GM12864 (cell line): Measurements from ENCODE around the gene FAM107B.

Source experiments
- DNase-seq: peaks from one replicate; pipeline ENCODE4 v3.0.0-alpha.2; 2011; ENCODE audit warnings: low read depth
- H3K4me3 ChIP-seq: 2 replicates; pipeline ENCODE4 v1.5.1; 2011; ENCODE audit warnings: mild to moderate bottlenecking, low read depth, low read length, control low read depth
- CTCF ChIP-seq: IDR thresholded peaks from 2 replicates; pipeline ENCODE4 v1.5.1; 2011; ENCODE audit warnings: low read depth, mild to moderate bottlenecking, moderate library complexity, low read length, control low read depth, inconsistent platforms; ENCODE audit errors: missing control alignments

The FAM107B gene

GRCh38 chr10:14608381-14609001 lies 166.2 kb downstream of the FAM107B start:
- no peak for TF ChIP-seq CTCF
- no peak for DNase-seq
- H3K4me3 ChIP-seq, result no peak overlapping the region

GRCh38 chr10:14606633-14607032 lies 168.1 kb downstream of the FAM107B start:
- no peak overlapping the region for H3K4me3 ChIP-seq
- TF ChIP-seq CTCF, result no peak
- DNase-seq, result no peak

- DNase-seq, result peak; percentile 75
- peak overlapping the region; percentile 68; the same call in 1 of the 2 replicates for H3K4me3 ChIP-seq
- no peak for TF ChIP-seq CTCF
Observed at GRCh38 chr10:14605231-14605925, 169.3 kb downstream of the FAM107B start.

DNA sequence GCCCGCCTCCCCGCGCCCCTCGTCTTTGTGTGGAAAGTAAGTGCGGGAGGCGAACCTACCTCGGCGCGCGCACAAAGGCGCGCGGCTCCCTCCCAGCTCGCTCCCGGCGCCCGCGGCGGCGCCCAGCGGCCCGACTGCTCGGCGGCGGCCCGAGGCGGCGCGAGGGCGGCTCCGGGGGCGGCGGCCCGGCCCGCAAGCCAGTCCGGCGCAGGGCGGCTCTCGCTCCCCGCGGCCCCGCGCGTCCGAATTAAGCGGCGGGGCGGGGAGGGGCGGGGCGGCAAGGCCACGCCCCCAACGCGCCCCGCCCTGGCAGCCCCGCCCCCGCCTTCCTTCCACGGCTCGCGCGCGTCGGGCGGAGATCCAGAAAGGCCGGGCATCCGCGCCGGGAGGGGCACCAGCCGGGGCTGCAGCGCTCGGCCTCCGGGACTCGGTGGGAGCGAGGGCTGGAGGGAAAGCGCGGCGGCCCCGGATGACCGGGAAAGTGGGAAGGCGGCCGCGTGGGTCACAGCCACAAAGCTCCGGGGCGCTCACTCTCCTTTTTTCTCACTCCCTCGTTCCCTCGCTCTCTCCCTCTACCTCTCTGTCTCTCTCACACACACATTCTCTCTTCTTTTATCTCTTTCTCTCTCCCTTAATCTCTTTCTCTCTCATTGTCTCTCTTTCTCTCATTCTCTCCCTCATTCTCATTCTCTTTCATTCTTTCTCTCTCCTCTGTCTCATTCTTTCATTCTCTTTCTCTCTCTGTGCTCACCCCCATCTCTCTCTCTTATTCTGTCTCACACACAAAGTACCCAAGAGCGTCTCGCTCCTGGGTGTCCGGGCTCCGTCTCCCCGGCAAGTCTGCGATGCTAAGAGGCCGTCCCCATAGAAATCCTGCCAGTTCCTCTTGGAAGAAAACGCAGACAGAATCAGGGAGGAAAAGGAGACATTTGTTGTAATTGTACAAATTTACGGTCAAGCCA lies 170.2 kb downstream of the FAM107B start:
- no peak for TF ChIP-seq CTCF
- peak overlapping the region; percentile 68 for H3K4me3 ChIP-seq
- no peak for DNase-seq

DNA sequence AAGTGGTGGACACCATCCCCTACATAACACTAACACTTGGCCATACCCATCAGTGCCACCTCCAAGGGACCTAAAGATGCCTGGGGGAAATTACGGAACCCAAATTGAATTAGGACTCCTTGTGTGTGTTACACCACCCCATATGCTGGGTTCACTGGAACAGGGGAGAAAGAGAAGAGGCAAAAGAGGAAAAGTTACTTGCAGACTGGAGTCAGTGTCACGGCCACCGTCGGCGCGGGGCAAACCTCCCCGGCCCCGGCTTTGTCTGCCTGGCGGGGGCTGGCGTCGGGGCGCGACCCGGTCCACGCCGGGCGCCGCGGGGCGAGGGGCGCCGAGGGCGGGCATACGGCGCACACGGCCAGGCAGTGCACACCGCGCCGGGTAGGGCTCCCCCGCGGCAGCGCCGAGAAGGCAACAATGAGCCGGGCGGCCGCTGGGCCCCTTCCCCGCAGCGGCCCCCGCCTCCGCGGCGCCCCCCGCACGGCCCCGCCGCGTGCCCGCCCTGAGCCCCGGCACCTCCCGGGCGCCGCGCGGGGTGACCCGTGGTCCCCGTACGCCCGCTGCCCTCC lies 171.1 kb downstream of the FAM107B start:
- peak overlapping the region; percentile 68 for H3K4me3 ChIP-seq
- no peak for TF ChIP-seq CTCF
- no peak for DNase-seq

- DNase-seq, result no peak
- H3K4me3 ChIP-seq, result peak overlapping the region; percentile 68
- TF ChIP-seq CTCF, result no peak
Observed at GRCh38 chr10:14602807-14603533, 171.7 kb downstream of the FAM107B start.
